Dendritic cell treated with granulocyte-macrophage colony-stimulating factor and Interleukin-4, amounts not matched to agents 40 ng/mL and 50 ng/mL, for 4 days (primary cell): ENCODE data around the gene CREB3.

Experiments used
- H3K27ac Mint-ChIP-seq: one replicate; pipeline ENCODE4 v1.8.0; 2022; ENCODE audit warnings: mild to moderate bottlenecking, mixed read lengths
- H3K27me3 Mint-ChIP-seq: one replicate; pipeline ENCODE4 v1.8.0; 2022; ENCODE audit warnings: mild to moderate bottlenecking, mixed read lengths
- H3K36me3 Mint-ChIP-seq: one replicate; pipeline ENCODE4 v1.8.0; 2022; ENCODE audit warnings: low read depth, mixed read lengths
- H3K4me1 Mint-ChIP-seq: one replicate; pipeline ENCODE4 v1.8.0; 2022; ENCODE audit warnings: low read depth, mixed read lengths
- H3K4me3 Mint-ChIP-seq: one replicate; pipeline ENCODE4 v1.8.0; 2022; ENCODE audit warnings: mild to moderate bottlenecking, moderate library complexity, mixed read lengths
- H3K9me3 Mint-ChIP-seq: one replicate; pipeline ENCODE4 v1.8.0; 2022; ENCODE audit warnings: mixed read lengths
- intact Hi-C: fragments of 100-400 bp; cut with micrococcal nuclease; formaldehyde crosslinking; loops from one replicate; pipeline ENCODE4 v1.15.0; 2022

Gene CREB3

GRCh38 chr9:35776018-35776417, 43.6 kb downstream of the CREB3 start:
- Mint-ChIP-seq H3K4me3 (no peak overlapping the region), H3K36me3 (no peaks in the 10 kb centered on the region), H3K27ac (peak overlapping the region; percentile 41), H3K4me1 (peaks cover 17% of the 10 kb centered on the region), H3K9me3 (no peaks in the 10 kb centered on the region), H3K27me3 (peaks cover 1% of the 10 kb centered on the region)
- intact Hi-C loops: no loop called here

- Mint-ChIP-seq H3K4me1 (peaks cover 17% of the 10 kb centered on the region), H3K36me3 (no peaks in the 10 kb centered on the region), H3K27me3 (peaks cover 1% of the 10 kb centered on the region), H3K9me3 (no peaks in the 10 kb centered on the region), H3K27ac (no peak overlapping the region), H3K4me3 (no peak overlapping the region)
- intact Hi-C loops: no loop called here
Measured at GRCh38 chr9:35778496-35778895, 46.0 kb downstream of the CREB3 start.

GRCh38 chr9:35781066-35781465, 48.6 kb downstream of the CREB3 start:
- no peak overlapping the region for H3K4me3 Mint-ChIP-seq
- intact Hi-C loops: no loop called here
- peaks cover 3% of the 10 kb centered on the region for H3K4me1 Mint-ChIP-seq
- no peak overlapping the region for H3K27ac Mint-ChIP-seq
- H3K27me3 Mint-ChIP-seq: peaks cover 1% of the 10 kb centered on the region
- no peaks in the 10 kb centered on the region for H3K9me3 Mint-ChIP-seq
- no peaks in the 10 kb centered on the region for H3K36me3 Mint-ChIP-seq

GRCh38 chr9:35783418-35783817, 51.0 kb downstream of the CREB3 start:
- peaks cover 8% of the 10 kb centered on the region for H3K4me1 Mint-ChIP-seq
- H3K27me3 Mint-ChIP-seq: peaks cover 1% of the 10 kb centered on the region
- H3K9me3 Mint-ChIP-seq: no peaks in the 10 kb centered on the region
- no peaks in the 10 kb centered on the region for H3K36me3 Mint-ChIP-seq
- no peak overlapping the region for H3K4me3 Mint-ChIP-seq
- no peak overlapping the region for H3K27ac Mint-ChIP-seq
- intact Hi-C loops: no loop called here
